Stimulated activated CD4-positive, alpha-beta T cell treated with anti-CD3 and anti-CD28 coated beads, Interleukin-2, amount 100 ng/mL, for 24 hours (primary cell): ENCODE results near the gene KRTAP20-1.

Source experiments
- DNase-seq, 2 donors: peaks; one replicate each; pipeline ENCODE4 v3.0.0-alpha.2; 2020

Gene KRTAP20-1

GRCh38 chr21:30616125-30616524 is at the start of gene KRTAP20-1:
KRTAP20-1 (plus strand) TSS chr21:30616425; CDS start chr21:30616455, 30 bp downstream.
- DNase-seq = no peak

DNA sequence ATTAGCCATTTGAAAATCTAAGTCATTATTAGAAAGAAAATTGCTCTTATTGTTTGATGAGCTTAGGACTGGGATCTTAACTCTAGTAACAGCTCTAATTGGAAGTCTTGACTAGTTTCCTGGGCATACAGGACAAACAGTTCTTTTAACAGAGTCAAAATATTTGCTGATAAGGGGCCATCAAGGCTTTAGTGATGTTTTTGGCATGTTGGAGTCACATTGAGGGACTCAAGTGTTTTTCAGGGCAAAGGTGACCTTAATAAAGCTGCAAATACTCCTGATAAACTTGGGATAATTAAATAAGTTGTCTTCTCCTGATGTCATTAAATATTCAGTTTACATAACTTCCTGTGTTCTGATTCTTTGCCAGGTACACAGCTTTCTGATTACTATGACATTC is 48.6 kb upstream of the KRTAP20-1 start:
- no peak for DNase-seq

GRCh38 chr21:30577766-30578165 is 38.5 kb upstream of the KRTAP20-1 start:
- DNase-seq = no peak

GRCh38 chr21:30579346-30579745 is 36.9 kb upstream of the KRTAP20-1 start:
- no peak for DNase-seq

DNA sequence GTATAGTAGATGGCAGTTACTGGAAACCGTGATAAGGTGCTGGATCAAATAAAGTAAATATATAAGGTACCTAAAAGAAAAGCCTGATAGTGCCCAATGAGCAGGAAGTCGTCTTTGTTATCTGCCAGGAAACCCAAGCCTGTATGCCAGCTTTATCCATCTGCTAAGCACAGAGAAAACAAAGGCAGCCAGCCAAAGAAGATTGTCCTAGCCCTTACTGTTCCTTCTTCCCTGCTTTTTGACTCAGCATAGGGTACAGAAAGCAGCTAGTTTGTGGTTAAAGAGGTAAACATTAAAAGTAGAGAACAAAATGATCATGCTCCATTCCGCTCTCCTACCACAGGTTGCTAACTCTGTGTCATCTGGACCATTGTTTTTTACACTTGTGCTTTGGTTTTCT is 36.1 kb upstream of the KRTAP20-1 start:
- DNase-seq = no peak

DNA sequence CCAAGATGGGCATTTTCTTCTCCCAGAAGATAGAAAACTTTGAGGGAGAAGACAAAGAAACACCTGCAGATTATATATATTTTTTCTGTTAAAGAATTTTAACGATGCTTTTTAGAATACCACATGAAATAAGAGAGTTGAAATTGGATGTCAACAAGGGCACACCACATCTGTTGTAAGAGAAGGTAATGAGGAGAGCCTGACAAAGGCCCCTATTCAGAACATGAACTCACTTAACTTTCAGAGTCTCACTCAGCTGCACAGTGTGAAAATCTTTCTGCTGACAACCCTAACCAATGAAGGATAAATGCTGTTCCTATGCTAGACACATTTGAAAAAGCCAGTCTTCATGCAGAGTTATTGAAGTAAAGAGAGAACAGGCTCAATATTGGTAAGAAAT is 33.4 kb upstream of the KRTAP20-1 start:
- DNase-seq = no peak

- DNase-seq = no peak
These were observed 25.9 kb upstream of the KRTAP20-1 start, which contains the start of gene KRTAP22-2 for GRCh38 chr21:30590297-30590696. KRTAP22-2 (minus strand) TSS chr21:30590397.

- no peak for DNase-seq
These were observed 24.1 kb upstream of the KRTAP20-1 start, which contains the start of gene KRTAP6-3 for GRCh38 chr21:30592140-30592539. KRTAP6-3 (plus strand) TSS chr21:30592440; CDS start chr21:30592446, 6 bp downstream.

GRCh38 chr21:30598802-30599201 is 17.4 kb upstream of the KRTAP20-1 start, which contains the start of gene KRTAP6-2:
KRTAP6-2 (minus strand) TSS chr21:30598902; CDS start chr21:30598874, 28 bp downstream.
- DNase-seq = no peak

GRCh38 chr21:30600787-30601186 is 15.4 kb upstream of the KRTAP20-1 start, which contains the start of gene KRTAP22-1:
KRTAP22-1 (plus strand) TSS chr21:30601087.
- DNase-seq = no peak

GRCh38 chr21:30605968-30606367 is 10.3 kb upstream of the KRTAP20-1 start:
- no peak for DNase-seq

DNA sequence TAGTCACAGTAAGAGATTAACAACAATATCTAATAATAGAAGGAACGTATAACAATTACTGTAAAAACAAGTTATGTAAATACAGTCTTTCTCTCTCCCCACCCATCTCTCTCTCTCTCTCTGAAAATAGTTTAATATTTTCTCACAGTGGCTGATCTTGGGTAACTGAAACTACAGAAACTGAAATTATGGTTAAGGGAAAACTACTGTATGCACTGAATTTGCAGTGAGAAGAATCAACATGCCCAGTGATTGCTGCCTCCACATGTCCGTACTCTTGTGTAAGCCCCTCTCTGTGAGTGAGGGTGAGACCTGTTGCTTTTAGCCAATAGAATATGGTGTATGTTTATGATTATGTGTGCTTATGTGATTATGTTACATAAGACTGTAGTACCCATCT is 4.1 kb upstream of the KRTAP20-1 start:
- no peak for DNase-seq

- DNase-seq = no peak
These were observed 2.4 kb upstream of the KRTAP20-1 start, which contains the start of gene KRTAP6-1 for GRCh38 chr21:30613836-30614235. KRTAP6-1 (minus strand) TSS chr21:30613930; CDS start chr21:30613904, 26 bp downstream.

GRCh38 chr21:30615199-30615598 is 1.0 kb upstream of the KRTAP20-1 start:
- DNase-seq = no peak

DNA sequence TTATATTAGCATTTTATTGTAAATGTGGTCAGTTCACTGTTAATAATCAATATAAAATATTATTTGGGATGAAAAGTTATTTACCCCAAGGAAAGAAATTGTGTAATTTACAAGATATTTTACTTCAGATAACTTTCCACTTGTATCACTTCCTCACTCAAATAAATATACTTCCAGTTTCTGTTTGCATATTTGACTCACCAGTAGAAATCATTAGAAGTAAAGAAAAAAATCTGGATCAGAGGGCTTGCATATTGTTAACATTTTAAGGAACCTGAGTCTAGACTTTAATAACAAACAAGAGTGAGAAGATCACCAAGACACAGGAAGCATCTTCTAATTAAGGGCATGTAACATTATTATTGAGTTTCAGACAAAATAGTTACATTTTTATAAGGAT is 3.9 kb downstream of the KRTAP20-1 start:
- no peak for DNase-seq

DNA sequence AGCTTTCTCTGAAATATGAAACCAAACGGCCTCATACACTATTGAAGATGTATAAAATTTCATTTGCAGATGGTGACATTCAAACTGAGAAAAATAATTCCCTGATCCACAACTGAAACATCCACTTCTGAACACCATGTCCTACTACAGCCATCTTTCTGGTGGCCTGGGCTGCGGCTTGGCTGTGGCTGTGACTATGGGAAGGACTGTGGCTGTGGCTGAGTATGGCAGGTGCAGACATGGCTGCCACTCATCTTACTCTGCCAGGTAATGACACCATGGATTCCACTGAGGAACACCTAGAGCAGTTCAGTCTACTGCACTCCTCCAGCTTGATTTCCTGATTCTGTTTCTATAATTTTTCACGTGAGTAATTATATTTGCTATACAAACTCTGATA is 4.3 kb downstream of the KRTAP20-1 start, which contains the start of gene KRTAP20-4:
TSS of gene KRTAP20-4 (plus strand) at position 106 of the 400 bp plus-strand sequence.
- no peak for DNase-seq

GRCh38 chr21:30623362-30623761 is 7.1 kb downstream of the KRTAP20-1 start:
- DNase-seq = no peak

DNA sequence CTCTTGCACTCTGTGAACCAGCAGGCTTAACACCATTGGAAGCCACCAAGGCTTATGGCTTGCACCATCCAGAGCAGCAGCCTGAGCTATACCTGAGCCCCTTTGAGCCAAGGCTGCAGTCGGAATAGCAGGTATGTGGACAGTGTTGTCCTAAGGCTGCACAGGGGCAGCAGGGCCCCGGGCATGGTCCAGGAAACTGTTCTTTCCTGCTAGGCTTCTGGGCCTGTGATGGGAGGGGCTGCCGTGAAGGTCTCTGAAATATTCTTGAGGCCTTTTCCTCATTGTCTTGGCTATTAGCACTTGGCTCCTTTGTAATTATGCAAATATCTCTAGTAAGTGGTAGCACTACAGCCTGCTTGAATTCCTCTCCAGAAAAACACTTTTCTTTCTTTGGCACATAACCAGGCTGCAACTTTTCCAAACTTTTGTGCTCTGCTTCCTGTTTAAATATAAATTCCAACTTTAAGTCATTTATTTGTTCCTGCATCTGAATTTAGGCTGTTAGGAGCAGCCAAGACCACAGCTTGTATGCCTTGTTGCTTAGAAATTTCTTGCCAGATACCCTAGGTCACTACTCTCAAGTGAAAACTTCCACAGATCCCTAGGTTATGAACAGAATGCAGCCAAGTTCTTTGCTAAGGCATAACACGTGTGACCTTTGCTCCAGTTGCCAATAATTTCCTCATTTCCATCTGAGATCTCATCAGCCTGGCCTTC is 9.4 kb downstream of the KRTAP20-1 start:
- no peak for DNase-seq

- no peak for DNase-seq
These were observed 11.9 kb downstream of the KRTAP20-1 start for GRCh38 chr21:30628109-30628508.

DNA sequence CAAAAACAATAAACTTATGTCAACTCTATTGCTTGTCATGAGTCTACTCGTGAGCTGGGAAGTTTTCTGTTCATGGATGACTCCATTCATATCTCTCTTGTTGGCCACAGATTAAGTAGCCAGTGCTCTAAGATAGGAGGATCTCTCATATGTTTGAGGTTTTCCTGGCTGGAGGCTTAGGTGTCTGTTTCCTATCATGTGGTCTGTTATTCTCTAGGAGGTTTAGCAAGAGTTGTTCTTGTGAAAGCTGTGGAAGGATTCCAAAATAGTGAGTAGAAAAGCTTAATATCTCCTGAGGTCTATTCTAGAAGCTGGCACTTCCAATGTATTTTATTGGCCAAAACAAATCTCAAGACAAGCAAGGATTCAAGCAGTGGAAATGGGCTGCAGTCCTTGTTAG is 13.0 kb downstream of the KRTAP20-1 start:
- DNase-seq = no peak

DNA sequence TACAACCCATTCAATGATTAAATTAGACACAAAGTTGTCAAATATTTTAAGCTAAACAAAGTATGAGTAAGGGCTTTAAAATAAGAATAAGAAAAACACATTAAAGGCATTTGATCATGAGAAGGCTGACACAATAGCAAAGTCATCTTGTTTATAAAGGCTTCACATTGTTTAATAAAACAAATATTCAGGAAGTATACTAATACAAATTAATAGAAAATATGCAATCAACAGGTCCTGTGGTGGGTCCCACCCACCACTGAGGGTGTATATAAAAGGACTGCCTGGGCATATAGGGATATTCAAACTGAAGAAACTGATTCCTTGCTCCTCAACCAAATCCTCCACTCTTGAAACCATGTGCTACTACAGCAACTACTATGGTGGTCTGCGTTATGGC is 18.7 kb downstream of the KRTAP20-1 start, which contains the start of gene KRTAP20-2:
TSS of gene KRTAP20-2 (plus strand) at position 301 of the 400 bp plus-strand sequence. CDS start at position 359, 58 bp downstream.
- no peak for DNase-seq

GRCh38 chr21:30638686-30639085 is 22.5 kb downstream of the KRTAP20-1 start:
- DNase-seq = no peak

GRCh38 chr21:30642564-30642963 is 26.3 kb downstream of the KRTAP20-1 start, which contains the start of gene KRTAP20-3:
KRTAP20-3 (plus strand) TSS chr21:30642864.
- no peak for DNase-seq

DNA sequence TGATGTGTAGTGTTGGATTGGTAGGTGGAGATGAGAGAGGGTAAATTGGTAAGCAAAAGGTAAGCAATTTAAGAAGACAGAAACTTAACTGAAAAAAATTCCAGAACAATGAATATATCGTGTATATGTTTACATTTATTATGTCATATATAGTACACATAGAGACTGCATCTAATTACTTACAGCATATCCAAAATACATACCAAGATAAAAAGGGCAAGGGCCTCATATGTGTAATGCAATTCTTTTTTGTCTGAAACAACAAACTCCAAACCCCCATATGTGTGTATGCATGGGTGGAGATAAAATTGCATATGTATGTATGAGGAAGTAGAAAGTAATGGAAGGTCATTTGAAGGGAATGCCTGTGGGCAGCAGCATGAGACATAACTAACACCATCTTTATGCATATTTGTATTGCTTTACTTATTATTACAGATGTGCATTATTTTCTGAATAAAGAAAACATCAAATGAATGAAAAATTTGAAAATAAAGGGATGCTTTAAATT is 30.7 kb downstream of the KRTAP20-1 start:
- DNase-seq = no peak
